Measurements from ENCODE around the gene ATP5ME. TPM values are rescaled to one million over a fixed set of nuclear protein-coding genes. Genes with fewer than 3 reads are reported as not detected.

The ATP5ME gene
- polyA plus RNA-seq, 1 experiment, result 330 TPM

- ChIA-PET CTCF (no interaction called here), POLR2A (no interaction called here)
- no peak for DNase-seq (ENCODE audit: low read depth)
- Histone ChIP-seq H3K27me3 (ENCODE audit: control insufficient read depth, insufficient read depth, low read length) (no peaks in the 10 kb centered on the region), H3K36me3 (ENCODE audit: control insufficient read depth, insufficient read depth, low read length) (no peaks in the 10 kb centered on the region), H3K4me3 (ENCODE audit: low read depth, low read length) (no peak overlapping the region)
- TF ChIP-seq CTCF (IDR thresholded peaks at IDR 0.05; ENCODE audit: insufficient read depth, low read depth, low read length), result no peak
These were observed 48.4 kb downstream of the ATP5ME start for GRCh38 chr4:625631-626161.

GRCh38 chr4:624705-625590 is 49.1 kb downstream of the ATP5ME start, which contains the start of gene PDE6B:
TSS of gene PDE6B (plus strand) at chr4:625573. CDS start at chr4:625627, 54 bp downstream.
- no peaks in the 10 kb centered on the region for H3K27me3 ChIP-seq (ENCODE audit: control insufficient read depth, insufficient read depth, low read length)
- ChIA-PET POLR2A (no interaction called here), CTCF (no interaction called here)
- TF ChIP-seq CTCF (IDR thresholded peaks at IDR 0.05; ENCODE audit: insufficient read depth, low read depth, low read length), result no peak
- no peak for DNase-seq (ENCODE audit: low read depth)
- H3K36me3 ChIP-seq (ENCODE audit: control insufficient read depth, insufficient read depth, low read length), result no peaks in the 10 kb centered on the region
- no peak within 1 kb of the TSS for H3K4me3 ChIP-seq (ENCODE audit: low read depth, low read length)

- H3K27me3 ChIP-seq (ENCODE audit: control insufficient read depth, insufficient read depth, low read length), result no peaks in the 10 kb centered on the region
- no peak for TF ChIP-seq CTCF (IDR thresholded peaks at IDR 0.05; ENCODE audit: insufficient read depth, low read depth, low read length)
- no peak overlapping the region for H3K4me3 ChIP-seq (ENCODE audit: low read depth, low read length)
- no peaks in the 10 kb centered on the region for H3K36me3 ChIP-seq (ENCODE audit: control insufficient read depth, insufficient read depth, low read length)
- ChIA-PET POLR2A (no interaction called here), CTCF (no interaction called here)
- DNase-seq (ENCODE audit: low read depth), result no peak
These were observed 50.0 kb downstream of the ATP5ME start for GRCh38 chr4:623914-624566.

- CTCF ChIA-PET, result no interaction called here
- no peak overlapping the region for H3K4me3 ChIP-seq (ENCODE audit: low read depth, low read length)
- DNase-seq (ENCODE audit: low read depth), result no peak
- POLR2A ChIA-PET, result no interaction called here
- TF ChIP-seq CTCF (IDR thresholded peaks at IDR 0.05; ENCODE audit: insufficient read depth, low read depth, low read length), result no peak
- H3K27me3 ChIP-seq (ENCODE audit: control insufficient read depth, insufficient read depth, low read length), result no peaks in the 10 kb centered on the region
- no peaks in the 10 kb centered on the region for H3K36me3 ChIP-seq (ENCODE audit: control insufficient read depth, insufficient read depth, low read length)
These were observed 50.8 kb downstream of the ATP5ME start for GRCh38 chr4:622996-623913.

Other genes with a start within 250 kb of the ATP5ME start
- 5.7 and 8.8 TPM in 2 replicates for gene ZNF721, start 175.1 kb downstream of the ATP5ME start, polyA plus RNA-seq (2011; rRNA removed)
- gene PIGG, start 175.1 kb downstream of the ATP5ME start, polyA plus RNA-seq (2011; rRNA removed), result 41.0 and 55.9 TPM in 2 replicates
- not detected in 2 replicates for gene TMEM271, start 98.0 kb downstream of the ATP5ME start, polyA plus RNA-seq (2011; rRNA removed)
- 0.10 and 0.22 TPM in 2 replicates for gene PDE6B, start 48.7 kb downstream of the ATP5ME start, polyA plus RNA-seq (2011; rRNA removed)
- 21.6 and 24.4 TPM in 2 replicates for gene MYL5, start 266 bp upstream of the ATP5ME start, polyA plus RNA-seq (2011; rRNA removed)
- 1.6 and 2.8 TPM in 2 replicates for gene SLC49A3, start 14.9 kb upstream of the ATP5ME start, polyA plus RNA-seq (2011; rRNA removed)
- gene PCGF3, start 31.6 kb upstream of the ATP5ME start, polyA plus RNA-seq (2011; rRNA removed), result 28.3 and 37.6 TPM in 2 replicates
- 0.15 TPM in 1 of 2 replicates, not detected in the other for gene CPLX1, start 151.9 kb upstream of the ATP5ME start, polyA plus RNA-seq (2011; rRNA removed)